DND-41 (cell line): ENCODE data around the gene CERS5.

Experiments used
- ATAC-seq: fragments of 200-7000 bp; cut with Tn5 transposase; 3 replicates; pipeline ENCODE4 v1.9.1; 2021; ENCODE audit warnings: low read depth; ENCODE audit not compliant: insufficient read depth
- DNase-seq: peaks from one replicate; pipeline ENCODE4 v3.0.0-alpha.2; 2020
- H2AFZ ChIP-seq: 2 replicates; pipeline ENCODE4 v1.6.0; 2012; ENCODE audit warnings: low read depth, low read length
- H3K27ac ChIP-seq: 2 replicates; pipeline ENCODE4 v1.5.1; 2012; ENCODE audit warnings: low read length, inconsistent platforms
- H3K27me3 ChIP-seq: fragments of 200-600 bp; sonication (generic); 2 replicates; pipeline ENCODE4 v1.6.0; 2012; ENCODE audit warnings: low read length, mild to moderate bottlenecking, inconsistent platforms; ENCODE audit not compliant: insufficient read depth, poor library complexity
- H3K36me3 ChIP-seq: 2 replicates; pipeline ENCODE4 v1.5.1; 2012; ENCODE audit warnings: low read length, inconsistent platforms; ENCODE audit not compliant: insufficient read depth
- H3K4me1 ChIP-seq: 2 replicates; pipeline ENCODE4 v1.5.1; 2012; ENCODE audit warnings: mild to moderate bottlenecking, low read length; ENCODE audit not compliant: insufficient read depth
- H3K4me2 ChIP-seq: 2 replicates; pipeline ENCODE4 v1.6.0; 2012; ENCODE audit warnings: mild to moderate bottlenecking, moderate library complexity, low read length, inconsistent platforms; ENCODE audit not compliant: insufficient read depth
- H3K4me3 ChIP-seq, 2 experiments: fragments of 200-600 bp in 1 of 2; shearing (Covaris generic) in 1 of 2; 2 replicates each; pipeline ENCODE4 v1.5.1; 2012 to 2016; ENCODE audit warnings: inconsistent platforms in 2 of 2, low read length in 2 of 2, mild to moderate bottlenecking in 2 of 2, low read depth in 1 of 2, moderate library complexity in 1 of 2
- H3K79me2 ChIP-seq: 2 replicates; pipeline ENCODE4 v1.6.0; 2012; ENCODE audit warnings: low read length, inconsistent platforms; ENCODE audit not compliant: insufficient read depth
- H3K9ac ChIP-seq: 2 replicates; pipeline ENCODE4 v1.6.0; 2012; ENCODE audit warnings: low read depth, mild to moderate bottlenecking, inconsistent platforms, low read length, moderate library complexity
- H3K9me3 ChIP-seq: 2 replicates; pipeline ENCODE4 v1.5.1; 2012; ENCODE audit warnings: low read length, moderate library complexity, mild to moderate bottlenecking, inconsistent platforms; ENCODE audit not compliant: insufficient read depth, severe bottlenecking
- H4K20me1 ChIP-seq: 2 replicates; pipeline ENCODE4 v1.6.0; 2012; ENCODE audit warnings: low read length; ENCODE audit not compliant: insufficient read depth
- CTCF ChIP-seq: IDR thresholded peaks from 2 replicates; pipeline ENCODE4 v1.5.1; 2012; ENCODE audit warnings: borderline replicate concordance, low read length, moderate library complexity, mild to moderate bottlenecking; ENCODE audit not compliant: poor library complexity, severe bottlenecking; ENCODE audit errors: extremely low read depth
- EZH2 ChIP-seq: IDR thresholded peaks from 3 replicates; pipeline ENCODE4 v1.6.1; 2012; ENCODE audit warnings: borderline replicate concordance, low read depth, mild to moderate bottlenecking, moderate library complexity, low read length, inconsistent platforms; ENCODE audit not compliant: severe bottlenecking

The CERS5 gene

GRCh38 chr12:50110762-50111351 lies 56.3 kb downstream of the CERS5 start:
- Histone ChIP-seq H3K4me3 (peak overlapping the region in 1 of 2 experiments; percentile 57; a peak in 1 of 4 replicates), H3K36me3 (peaks cover 8% of the 10 kb centered on the region), H3K79me2 (peaks cover 36% of the 10 kb centered on the region), H3K27ac (no peak overlapping the region), H3K27me3 (no peaks in the 10 kb centered on the region), H3K9me3 (no peaks in the 10 kb centered on the region), H3K9ac (peak overlapping the region; percentile 42), H2AFZ (peak overlapping the region; percentile 80), H3K4me2 (peak overlapping the region; percentile 80), H4K20me1 (peaks cover 2% of the 10 kb centered on the region), H3K4me1 (peaks cover 33% of the 10 kb centered on the region)
- TF ChIP-seq EZH2 (no peak), CTCF (no peak)
- DNase-seq = no peak
- ATAC-seq = no peak

- TF ChIP-seq EZH2 = no peak
- H3K4me2 ChIP-seq = no peak overlapping the region
- ATAC-seq = no peak
- H3K79me2 ChIP-seq = peaks cover 30% of the 10 kb centered on the region
- H3K36me3 ChIP-seq = peaks cover 4% of the 10 kb centered on the region; the same call in 1 of the 2 replicates
- peaks cover 33% of the 10 kb centered on the region for H3K4me1 ChIP-seq
- no peak overlapping the region for H3K27ac ChIP-seq
- no peaks in the 10 kb centered on the region for H3K9me3 ChIP-seq
- H3K9ac ChIP-seq = peak overlapping the region; percentile 12
- no peak overlapping the region for H3K4me3 ChIP-seq
- H4K20me1 ChIP-seq = peaks cover 2% of the 10 kb centered on the region
- H3K27me3 ChIP-seq = no peaks in the 10 kb centered on the region
- DNase-seq = no peak
- H2AFZ ChIP-seq = peak overlapping the region; percentile 23; the same call in 1 of the 2 replicates
These were observed 56.9 kb downstream of the CERS5 start for GRCh38 chr12:50110127-50110761.

GRCh38 chr12:50109319-50109718 lies 57.9 kb downstream of the CERS5 start:
- Histone ChIP-seq H2AFZ (no peak overlapping the region), H3K27ac (no peak overlapping the region)

More at GRCh38 chr12:50109319-50109718, 57.9 kb downstream of the CERS5 start:
- H3K4me2 ChIP-seq = no peak overlapping the region
- peaks cover 23% of the 10 kb centered on the region for H3K79me2 ChIP-seq
- H3K9ac ChIP-seq = no peak overlapping the region
- H3K9me3 ChIP-seq = no peaks in the 10 kb centered on the region
- H3K4me1 ChIP-seq = peaks cover 30% of the 10 kb centered on the region
- no peak overlapping the region for H3K4me3 ChIP-seq
- TF ChIP-seq CTCF = no peak
- TF ChIP-seq EZH2 = no peak
- H4K20me1 ChIP-seq = peaks cover 2% of the 10 kb centered on the region
- no peaks in the 10 kb centered on the region for H3K27me3 ChIP-seq
- ATAC-seq (no peak), DNase-seq (no peak)
- H3K36me3 ChIP-seq = peaks cover 4% of the 10 kb centered on the region; the same call in 1 of the 2 replicates
